GM18520 (cell line): ENCODE results near the gene TTC33.

Source experiments
- ATAC-seq: cut with Tn5 transposase; IDR thresholded peaks from one replicate; pipeline ENCODE4 v1.9.1; 2021; ENCODE audit not compliant: unreplicated experiment

Gene TTC33

GRCh38 chr5:40615586-40616170 is 140.1 kb downstream of the TTC33 start:
- ATAC-seq = no peak

- no peak for ATAC-seq
Measured at GRCh38 chr5:40614923-40615585, 140.7 kb downstream of the TTC33 start.

GRCh38 chr5:40614466-40614865 is 141.3 kb downstream of the TTC33 start:
- no peak for ATAC-seq

GRCh38 chr5:40607202-40607601 is 148.6 kb downstream of the TTC33 start:
- ATAC-seq = no peak

- no peak for ATAC-seq
Measured at GRCh38 chr5:40606077-40606765, 149.5 kb downstream of the TTC33 start.

- ATAC-seq = no peak
Measured at GRCh38 chr5:40605295-40605958, 150.3 kb downstream of the TTC33 start.

GRCh38 chr5:40603378-40603777 is 152.4 kb downstream of the TTC33 start:
- ATAC-seq = no peak

GRCh38 chr5:40601198-40601868 is 154.4 kb downstream of the TTC33 start:
- no peak for ATAC-seq

- no peak for ATAC-seq
Measured at GRCh38 chr5:40600383-40600782, 155.4 kb downstream of the TTC33 start.

- no peak for ATAC-seq
Measured at GRCh38 chr5:40599676-40600075, 156.1 kb downstream of the TTC33 start.

GRCh38 chr5:40594811-40595210 is 160.9 kb downstream of the TTC33 start:
- no peak for ATAC-seq

GRCh38 chr5:40591727-40592396 is 163.9 kb downstream of the TTC33 start:
- ATAC-seq = peak; percentile 70

- no peak for ATAC-seq
Measured at GRCh38 chr5:40587376-40587775, 168.4 kb downstream of the TTC33 start.

GRCh38 chr5:40585537-40586267 is 170.1 kb downstream of the TTC33 start:
- ATAC-seq = no peak

GRCh38 chr5:40584054-40584453 is 171.7 kb downstream of the TTC33 start:
- ATAC-seq = no peak

GRCh38 chr5:40578501-40579451 is 177.0 kb downstream of the TTC33 start:
- ATAC-seq = peak; percentile 92

- no peak for ATAC-seq
Measured at GRCh38 chr5:40577718-40578117, 178.0 kb downstream of the TTC33 start.

GRCh38 chr5:40575921-40576320 is 179.8 kb downstream of the TTC33 start:
- ATAC-seq = no peak

- no peak for ATAC-seq
Measured at GRCh38 chr5:40575411-40575810, 180.3 kb downstream of the TTC33 start.
